Left hindlimb (tissue), 1 donor: ENCODE data around the gene TMEM52.

ENCODE experiments used
- DNase-seq: peaks from one replicate; pipeline ENCODE4 v3.0.0-alpha.2; 2018

Gene TMEM52

GRCh38 chr1:1926346-1926811 is 7.3 kb upstream of the TMEM52 start:
- peak; percentile 28 for DNase-seq

GRCh38 chr1:1925437-1926345 is 6.6 kb upstream of the TMEM52 start:
- DNase-seq, result peak; percentile 23

- DNase-seq, result no peak
These were observed 5.8 kb upstream of the TMEM52 start for GRCh38 chr1:1924849-1925248.

- peak; percentile 61 for DNase-seq
These were observed 5.3 kb upstream of the TMEM52 start for GRCh38 chr1:1924386-1924785.

GRCh38 chr1:1922956-1923833 is 4.1 kb upstream of the TMEM52 start:
- DNase-seq, result peak; percentile 20

- peak; percentile 32 for DNase-seq
These were observed 3.5 kb upstream of the TMEM52 start for GRCh38 chr1:1922702-1922955.

GRCh38 chr1:1921901-1922701 is 3.0 kb upstream of the TMEM52 start:
- peak; percentile 29 for DNase-seq

GRCh38 chr1:1921459-1921862 is 2.4 kb upstream of the TMEM52 start:
- DNase-seq, result peak; percentile 34

GRCh38 chr1:1920608-1921458 is 1.8 kb upstream of the TMEM52 start:
- DNase-seq, result peak; percentile 28

GRCh38 chr1:1920057-1920607 is 1.1 kb upstream of the TMEM52 start:
- DNase-seq, result peak; percentile 31

- DNase-seq, result peak; percentile 98
These were observed 401 bp upstream of the TMEM52 start for GRCh38 chr1:1919304-1920056.

- peak; percentile 35 for DNase-seq
These were observed 831 bp downstream of the TMEM52 start for GRCh38 chr1:1917995-1918900.

- peak; percentile 29 for DNase-seq
These were observed 1.6 kb downstream of the TMEM52 start for GRCh38 chr1:1917304-1917976.

GRCh38 chr1:1916851-1917251 is 2.2 kb downstream of the TMEM52 start:
- peak; percentile 35 for DNase-seq

- peak; percentile 28 for DNase-seq
These were observed 2.9 kb downstream of the TMEM52 start for GRCh38 chr1:1915911-1916840.

- peak; percentile 48 for DNase-seq
These were observed 3.9 kb downstream of the TMEM52 start, which contains the start of gene CALML6 for GRCh38 chr1:1914971-1915692. CALML6 (plus strand) TSS chr1:1915260; CDS start chr1:1915281, 21 bp downstream.
